Esophagus muscularis mucosa (tissue), 4 donors: ENCODE results near the gene SLC25A41. TPM values are rescaled to one million over a fixed set of nuclear protein-coding genes. Genes with fewer than 3 reads are reported as not detected.
"Not testable (repeated sequence)": the region's sequence is repeated elsewhere in the genome, so short reads cannot be mapped to it uniquely, and the experiment has no call there.

ENCODE experiments used
- DNase-seq: peaks from one replicate; pipeline ENCODE4 v3.0.0-alpha.2; 2017; ENCODE audit errors: extremely low spot score
- H3K27ac ChIP-seq, 4 donors: fragments of 200-600 bp; sonication (generic); replicated peaks in 1 of 4; 1 replicate in 3 of 4; 2 replicates in 1 of 4; pipeline ENCODE4 v1.5.1; 2016 to 2019; ENCODE audit warnings: mild to moderate bottlenecking in 1 of 4
- H3K27me3 ChIP-seq, 4 donors: fragments of 200-600 bp; sonication (generic); one replicate each; pipeline versions ENCODE4 v1.5.1 to v1.6.0; 2016 to 2019
- H3K36me3 ChIP-seq, 4 donors: fragments of 200-600 bp; sonication (generic); one replicate each; pipeline ENCODE4 v1.5.1; 2016 to 2019
- H3K4me1 ChIP-seq, 4 donors: fragments of 200-600 bp; sonication (generic); one replicate each; pipeline ENCODE4 v1.5.1; 2016 to 2019
- H3K4me3 ChIP-seq, 4 donors: fragments of 200-600 bp; sonication (generic); 1 replicate in 2 of 4; 2 replicates in 2 of 4; pipeline ENCODE4 v1.5.1; 2016 to 2019; ENCODE audit warnings: mild to moderate bottlenecking in 4 of 4, moderate library complexity in 1 of 4
- H3K9me3 ChIP-seq, 4 donors: fragments of 200-600 bp; sonication (generic); 1 replicate in 3 of 4; 2 replicates in 1 of 4; pipeline ENCODE4 v1.5.1; 2016 to 2019
- EP300 ChIP-seq: sonication (generic); formaldehyde crosslinking; IDR thresholded peaks from one replicate; pipeline ENCODE4 v1.6.1; 2017; ENCODE audit warnings: antibody characterized with exemption
- POLR2A ChIP-seq: fragments of 450-650 bp; IDR thresholded peaks from one replicate; pipeline ENCODE4 v1.6.1; 2017; ENCODE audit warnings: antibody characterized with exemption, moderate library complexity, mild to moderate bottlenecking, low read depth
- POLR2AphosphoS5 ChIP-seq, 2 donors: sonication (generic); formaldehyde crosslinking; IDR thresholded peaks; one replicate each; pipeline ENCODE4 v1.6.1; 2017; ENCODE audit warnings: antibody characterized with exemption in 2 of 2
- WGBS: methylation state at CpG from one replicate; pipeline ENCODE4 v1.1.5; 2018; 5-methylcytosine and 5-hydroxymethylcytosine counted together
- intact Hi-C: fragments of 100-400 bp; cut with DNase I; formaldehyde crosslinking; loops from one replicate; pipeline ENCODE4 v1.15.1; 2023
- total RNA-seq, 4 donors: library from RNA; depleted of rRNA; stranded (reverse); fragments of >200 nt; gene quantifications; one replicate each; pipeline versions ENCODE4 v1.1.0 to v1.2.1, GENCODE V29; 2016
- TF ChIP-seq, protein P1 (sequence below), 3 experiments: fragments of 200-600 bp in 2 of 3; fragments of 450-650 bp in 1 of 3; sonication (generic) in 2 of 3; IDR thresholded peaks; one replicate each; pipeline ENCODE4 v1.5.1; 2017 to 2019; ENCODE audit warnings: antibody characterized with exemption in 3 of 3, mild to moderate bottlenecking in 2 of 3, moderate library complexity in 1 of 3

SLC25A41 gene
- total RNA-seq, 4 donors from 2014 or later = 0.32 to 2.4 (median 0.66) TPM; not detected in 1

DNA sequence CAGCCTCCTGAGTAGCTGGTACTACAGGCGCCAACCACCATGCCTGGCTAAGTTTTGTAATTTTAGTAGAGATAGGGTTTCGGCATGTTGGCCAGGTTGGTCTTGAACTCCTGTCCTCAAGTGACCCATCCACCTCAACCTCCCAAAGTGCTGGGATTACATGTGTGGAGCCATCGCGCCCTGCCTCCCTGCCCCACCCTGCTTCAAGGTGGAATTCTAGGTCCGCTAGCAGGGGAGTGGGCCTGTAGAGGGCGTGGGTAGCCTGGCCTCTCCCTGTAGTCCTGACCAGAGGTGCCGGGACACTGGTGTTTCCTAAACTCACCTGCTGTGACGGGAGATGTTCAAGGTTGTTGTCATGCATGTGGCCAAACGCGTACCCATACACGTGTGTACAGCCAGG is 398 bp downstream of the SLC25A41 start:
- intact Hi-C loops = no loop called here
- Histone ChIP-seq H3K9me3 (no peaks in the 10 kb centered on the region), H3K36me3 (peaks cover 0 to 18% (median 3%) of the 10 kb centered on the region in 4 donors), H3K27ac (no peak overlapping the region), H3K4me1 (no peaks in the 10 kb centered on the region), H3K4me3 (no peak overlapping the region), H3K27me3 (no peaks in the 10 kb centered on the region)
- TF ChIP-seq EP300 = no peak
- TF ChIP-seq POLR2A = no peak
- TF ChIP-seq, protein P1, sequence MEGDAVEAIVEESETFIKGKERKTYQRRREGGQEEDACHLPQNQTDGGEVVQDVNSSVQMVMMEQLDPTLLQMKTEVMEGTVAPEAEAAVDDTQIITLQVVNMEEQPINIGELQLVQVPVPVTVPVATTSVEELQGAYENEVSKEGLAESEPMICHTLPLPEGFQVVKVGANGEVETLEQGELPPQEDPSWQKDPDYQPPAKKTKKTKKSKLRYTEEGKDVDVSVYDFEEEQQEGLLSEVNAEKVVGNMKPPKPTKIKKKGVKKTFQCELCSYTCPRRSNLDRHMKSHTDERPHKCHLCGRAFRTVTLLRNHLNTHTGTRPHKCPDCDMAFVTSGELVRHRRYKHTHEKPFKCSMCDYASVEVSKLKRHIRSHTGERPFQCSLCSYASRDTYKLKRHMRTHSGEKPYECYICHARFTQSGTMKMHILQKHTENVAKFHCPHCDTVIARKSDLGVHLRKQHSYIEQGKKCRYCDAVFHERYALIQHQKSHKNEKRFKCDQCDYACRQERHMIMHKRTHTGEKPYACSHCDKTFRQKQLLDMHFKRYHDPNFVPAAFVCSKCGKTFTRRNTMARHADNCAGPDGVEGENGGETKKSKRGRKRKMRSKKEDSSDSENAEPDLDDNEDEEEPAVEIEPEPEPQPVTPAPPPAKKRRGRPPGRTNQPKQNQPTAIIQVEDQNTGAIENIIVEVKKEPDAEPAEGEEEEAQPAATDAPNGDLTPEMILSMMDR (IDR thresholded peaks at IDR 0.05) = no peak
- no peak for TF ChIP-seq POLR2AphosphoS5 (IDR thresholded peaks at IDR 0.05)
- DNase-seq = no peak
- 85% methylated on average over 11 of the region's 11 CpGs for WGBS

DNA sequence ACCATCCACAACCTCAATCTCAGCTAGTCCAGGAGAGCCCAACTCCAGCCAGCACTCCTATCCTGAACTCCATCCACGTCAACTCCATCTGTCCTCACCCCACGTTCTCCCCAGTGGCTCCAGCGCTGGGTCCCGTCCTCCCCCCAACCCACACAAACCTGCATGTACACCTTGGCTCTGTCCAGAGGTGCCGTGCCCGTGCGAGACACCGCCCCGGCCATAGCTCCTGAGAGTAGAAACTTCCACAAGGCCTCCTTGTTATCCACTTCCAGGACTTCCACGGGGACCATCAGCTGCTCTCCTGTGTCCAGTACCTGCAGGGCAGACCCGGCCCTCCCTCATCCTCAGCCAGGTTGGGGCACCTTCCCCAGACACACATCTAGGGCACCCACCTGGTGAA is 1.7 kb downstream of the SLC25A41 start:
- Histone ChIP-seq H3K27me3 (no peaks in the 10 kb centered on the region), H3K4me1 (no peaks in the 10 kb centered on the region), H3K36me3 (peaks cover 0 to 18% (median 3%) of the 10 kb centered on the region in 4 donors), H3K27ac (no peak overlapping the region), H3K9me3 (no peaks in the 10 kb centered on the region), H3K4me3 (no peak overlapping the region)
- intact Hi-C loops = no loop called here
- whole genome bisulfite sequencing = 91% methylated on average over 11 of the region's 11 CpGs
- DNase-seq = no peak
- TF ChIP-seq POLR2A (no peak), POLR2AphosphoS5 (IDR thresholded peaks at IDR 0.05) (no peak)
- TF ChIP-seq, protein P1 (IDR thresholded peaks at IDR 0.05) = no peak

DNA sequence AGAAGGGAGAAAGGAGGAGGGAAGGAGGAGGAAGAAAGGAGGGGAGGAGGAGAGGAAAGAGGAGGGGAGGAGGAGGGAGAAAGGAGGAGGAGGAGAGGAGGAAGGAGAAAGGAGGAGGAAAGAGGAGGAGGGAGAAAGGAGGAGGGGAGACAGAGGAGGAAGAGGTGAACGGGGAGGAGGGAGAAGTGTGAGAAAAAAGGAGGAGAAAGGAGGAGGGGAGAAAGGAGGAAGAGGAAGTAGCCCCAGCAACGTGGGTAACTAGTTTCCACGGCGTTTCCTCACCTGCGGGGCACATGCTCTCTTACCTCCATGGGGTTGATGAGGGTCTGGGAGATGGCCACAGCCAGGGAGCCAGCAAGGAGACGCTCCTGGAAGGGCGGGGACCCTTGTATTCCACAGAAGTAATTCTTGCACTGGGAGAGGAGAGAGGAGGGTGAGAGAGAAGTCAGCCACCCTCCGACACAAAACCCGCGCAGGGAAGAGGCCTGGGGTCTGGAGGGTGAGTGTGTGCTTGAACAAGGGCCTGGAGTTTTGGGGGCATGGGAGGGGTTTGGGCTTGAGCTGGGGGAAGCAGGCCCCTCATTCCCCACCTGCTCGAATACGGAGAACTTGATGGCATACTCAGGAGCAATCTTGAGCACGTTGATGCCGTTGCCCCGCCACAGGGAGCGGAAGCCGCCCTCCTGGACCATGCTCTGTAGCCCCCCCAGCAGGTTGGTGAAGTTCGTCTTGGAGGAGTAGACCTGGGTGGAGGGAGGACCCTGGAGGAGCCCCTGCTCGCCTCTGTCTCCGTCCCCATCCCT is 3.9 kb downstream of the SLC25A41 start:
- H3K4me3 ChIP-seq = no peak overlapping the region

DNA sequence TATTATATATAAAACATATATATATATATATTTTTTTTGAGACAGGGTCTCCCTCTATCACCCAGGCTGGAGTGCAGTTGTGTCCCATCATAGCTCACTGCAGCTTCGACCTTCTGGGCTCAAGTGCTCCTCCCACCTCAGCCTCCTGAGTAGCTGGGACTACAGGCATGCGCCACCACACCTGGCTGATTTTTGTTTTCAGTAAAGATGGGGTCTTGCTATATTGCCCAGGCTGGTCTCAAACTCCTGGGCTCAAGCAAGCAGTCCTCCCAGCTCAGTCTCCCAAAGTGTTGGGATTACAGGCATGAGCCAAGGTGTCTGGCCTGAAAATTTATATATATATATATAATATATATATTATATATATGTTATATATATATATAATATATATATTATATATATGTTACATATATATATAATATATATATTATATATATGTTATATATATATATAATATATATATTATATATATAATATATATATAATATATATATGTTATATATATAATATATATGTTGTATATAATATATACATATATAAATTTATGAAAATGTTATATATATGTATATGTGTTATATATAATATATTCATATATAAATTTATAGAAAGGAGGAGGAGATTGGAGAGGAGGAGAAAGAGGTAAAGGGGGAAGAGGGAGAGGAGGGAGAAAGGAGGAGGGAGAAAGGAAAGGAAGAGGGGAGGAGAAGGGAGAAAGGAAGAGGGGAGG is 4.7 kb downstream of the SLC25A41 start:
- H3K9me3 ChIP-seq, intact Hi-C loops, H3K27ac ChIP-seq, H3K4me1 ChIP-seq, DNase-seq, H3K36me3 ChIP-seq, H3K27me3 ChIP-seq, H3K4me3 ChIP-seq: not testable (repeated sequence)
- WGBS = 89% methylated on average over 2 of the region's 2 CpGs

More for the DNA sequence above, 3.9 kb downstream of the SLC25A41 start:
- peaks cover 0 to 10% (median 3%) of the 10 kb centered on the region in 4 donors for H3K36me3 ChIP-seq
- intact Hi-C loops = no loop called here
- no peaks in the 10 kb centered on the region for H3K9me3 ChIP-seq
- no peaks in the 10 kb centered on the region for H3K27me3 ChIP-seq
- no peak overlapping the region for H3K27ac ChIP-seq
- 71% methylated on average over 19 of the region's 20 CpGs for WGBS
- DNase-seq = no peak
- H3K4me1 ChIP-seq = peaks cover 4 to 7% (median 6%) of the 10 kb centered on the region in 4 donors
- TF ChIP-seq, protein P1 (IDR thresholded peaks at IDR 0.05) = no peak
- no peak for TF ChIP-seq POLR2AphosphoS5 (IDR thresholded peaks at IDR 0.05)
- TF ChIP-seq EP300 = no peak
- TF ChIP-seq POLR2A = no peak

DNA sequence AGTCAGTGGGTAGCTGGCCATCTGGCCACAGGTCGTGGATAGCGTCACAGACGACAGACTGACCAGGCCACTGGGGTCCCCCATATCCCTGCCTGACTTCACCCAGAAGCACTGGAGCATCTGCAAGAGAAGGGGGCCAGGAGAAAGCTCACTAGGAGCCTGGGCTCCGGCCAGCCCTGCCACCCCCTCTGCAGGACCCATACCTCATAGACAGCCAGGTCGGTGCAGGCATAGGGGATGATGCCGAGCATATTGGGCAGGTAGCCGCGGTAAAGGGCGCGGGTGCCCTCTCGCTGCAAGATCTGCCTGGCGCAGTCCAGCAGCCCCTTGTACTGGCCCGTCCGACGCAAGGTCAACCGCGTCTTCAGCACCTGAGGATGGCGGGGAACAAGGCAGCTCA is 6.4 kb downstream of the SLC25A41 start:
- intact Hi-C loops = no loop called here
- no peak for DNase-seq
- Histone ChIP-seq H3K9me3 (no peaks in the 10 kb centered on the region), H3K27me3 (no peaks in the 10 kb centered on the region), H3K36me3 (peaks cover 0 to 6% (median under 1%) of the 10 kb centered on the region in 4 donors), H3K4me1 (peaks cover 18 to 26% (median 24%) of the 10 kb centered on the region in 4 donors), H3K27ac (no peak overlapping the region), H3K4me3 (no peak overlapping the region)
- TF ChIP-seq EP300 (no peak), POLR2AphosphoS5 (IDR thresholded peaks at IDR 0.05) (no peak), POLR2A (no peak)
- TF ChIP-seq, protein P1 (IDR thresholded peaks at IDR 0.05) = no peak
- WGBS = 93% methylated on average over 18 of the region's 18 CpGs
